Fibroblast of pulmonary artery (primary cell): ENCODE measurements around the gene ATXN7L1.

Source experiments
- DNase-seq: peaks from one replicate; pipeline ENCODE4 v3.0.0-alpha.2; 2010; ENCODE audit warnings: low read depth
- H3K4me3 ChIP-seq: replicated peaks from 2 replicates; pipeline ENCODE4 v1.5.1; 2011; ENCODE audit warnings: low read depth, mild to moderate bottlenecking, control low read depth, low read length, moderate library complexity
- CTCF ChIP-seq: IDR thresholded peaks from 2 replicates; pipeline ENCODE4 v1.5.1; 2011; ENCODE audit warnings: mild to moderate bottlenecking, control low read depth, low read length, inconsistent platforms; ENCODE audit errors: missing control alignments

Gene ATXN7L1

DNA sequence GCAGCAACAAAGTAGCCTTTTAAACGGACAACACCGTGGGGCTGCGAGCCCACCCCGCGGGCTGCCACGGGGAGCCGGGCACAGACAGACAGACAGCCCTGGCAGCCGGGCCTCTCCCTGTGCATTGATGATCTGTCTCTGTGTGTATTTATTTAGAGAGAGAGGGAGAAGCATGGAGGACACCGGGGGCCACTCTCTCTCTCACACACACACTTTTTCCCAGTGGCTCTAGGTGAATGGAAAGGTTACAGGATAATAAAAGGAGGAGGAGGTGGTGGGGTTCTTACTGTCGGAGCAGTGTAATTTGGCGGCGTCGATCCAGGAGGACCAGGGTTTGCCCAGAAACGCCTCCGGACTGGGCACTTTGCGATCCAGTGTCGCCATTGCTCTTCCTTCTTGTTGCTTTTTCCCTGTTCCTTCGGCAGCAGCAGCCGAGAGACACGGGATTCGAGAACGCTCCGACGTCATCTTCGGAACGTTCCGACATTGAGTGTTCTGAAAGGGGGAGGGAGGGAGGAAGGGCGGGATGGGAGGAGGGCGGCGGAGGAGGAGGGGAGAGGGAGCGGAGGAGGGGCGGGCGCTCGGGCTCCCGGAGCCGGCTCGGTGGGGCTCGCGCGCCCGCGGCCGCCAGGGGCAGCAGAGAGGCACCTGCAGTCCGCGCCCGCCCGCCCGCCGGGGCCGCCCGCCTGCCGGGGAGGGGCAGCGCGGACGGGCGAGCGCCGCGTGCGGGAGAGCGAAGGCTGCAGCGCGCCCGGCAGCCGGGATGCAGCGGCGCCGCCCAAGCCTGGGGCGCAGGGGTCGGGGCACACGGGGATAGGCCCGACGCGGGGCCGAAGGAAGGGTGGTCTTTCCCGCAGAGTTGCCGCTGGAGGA, at the start of gene ATXN7L1:
ATXN7L1 (minus strand) TSS at position 509 of the 873 bp plus-strand sequence; CDS start at position 468, 41 bp downstream.
- peak within 1 kb of the TSS; percentile 79 for H3K4me3 ChIP-seq
- DNase-seq = peak; percentile 98
- no peak for TF ChIP-seq CTCF

- DNase-seq = no peak
- TF ChIP-seq CTCF = no peak
- H3K4me3 ChIP-seq = no peak overlapping the region
These were observed 49.7 kb upstream of the ATXN7L1 start for GRCh38 chr7:105926131-105926530.

DNA sequence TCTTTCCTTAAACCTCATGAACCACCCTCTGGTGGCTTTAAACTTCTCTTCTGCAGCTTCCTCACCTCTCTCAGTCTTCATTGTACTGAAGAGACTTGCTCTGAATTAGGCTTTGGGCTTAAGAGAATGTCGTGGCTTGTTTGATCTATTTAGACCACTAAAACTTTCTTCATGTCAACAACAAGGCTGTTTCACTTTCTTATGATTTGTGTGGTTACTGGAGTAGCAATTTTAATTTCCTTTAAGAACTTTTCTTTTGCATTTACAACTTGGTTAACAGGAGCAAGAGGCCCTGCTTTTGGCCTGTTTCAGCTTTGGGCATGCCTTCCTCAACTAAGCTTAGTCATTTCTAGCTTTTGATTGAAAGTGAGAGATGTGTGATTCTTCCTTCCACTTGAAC, 48.5 kb upstream of the ATXN7L1 start:
- DNase-seq = no peak
- no peak for TF ChIP-seq CTCF
- no peak overlapping the region for H3K4me3 ChIP-seq

DNA sequence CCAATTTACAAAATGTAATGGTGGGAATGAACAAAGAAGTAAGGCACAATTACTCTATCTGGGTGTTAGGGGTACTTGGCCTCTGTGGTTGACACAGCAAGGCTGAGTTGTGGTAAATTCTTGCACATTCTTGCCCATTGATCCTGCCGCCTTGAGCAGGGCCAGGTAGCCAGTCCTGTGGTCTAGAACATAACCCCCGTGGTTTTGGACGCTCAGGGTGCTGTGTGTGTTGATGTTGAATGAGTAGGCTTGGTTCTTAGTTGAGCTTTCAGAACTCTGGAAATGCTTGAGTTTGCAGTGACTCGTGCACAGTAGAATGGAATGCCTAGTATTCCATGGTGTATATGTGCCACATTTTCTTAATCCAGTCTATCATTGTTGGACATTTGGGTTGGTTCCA, 44.4 kb upstream of the ATXN7L1 start:
- TF ChIP-seq CTCF = no peak
- DNase-seq = no peak
- no peak overlapping the region for H3K4me3 ChIP-seq

DNA sequence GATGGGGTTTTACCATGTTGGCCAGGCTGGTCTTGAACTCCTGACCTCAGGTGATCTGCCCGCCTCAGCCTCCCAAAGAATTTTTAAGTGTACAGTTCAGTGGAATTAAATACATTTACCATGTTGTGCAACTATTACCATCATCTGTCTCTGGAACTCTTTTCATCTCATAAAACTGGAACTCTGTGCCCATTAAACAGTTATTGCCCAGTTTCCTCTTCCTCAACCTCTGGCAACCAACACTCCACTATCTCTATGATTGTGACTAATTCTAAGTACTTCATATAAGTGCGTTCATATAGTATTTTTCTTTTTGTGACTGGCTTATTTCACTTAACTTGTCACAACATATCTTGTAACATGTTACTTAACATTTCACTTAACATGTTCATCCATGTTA, 41.3 kb upstream of the ATXN7L1 start:
- DNase-seq = no peak
- no peak for TF ChIP-seq CTCF
- H3K4me3 ChIP-seq = no peak overlapping the region

- TF ChIP-seq CTCF = no peak
These were observed 40.2 kb upstream of the ATXN7L1 start for GRCh38 chr7:105916603-105917002.

GRCh38 chr7:105913947-105914346, 37.5 kb upstream of the ATXN7L1 start:
- no peak for DNase-seq
- no peak overlapping the region for H3K4me3 ChIP-seq
- no peak for TF ChIP-seq CTCF

More at GRCh38 chr7:105916603-105917002, 40.2 kb upstream of the ATXN7L1 start:
- H3K4me3 ChIP-seq = no peak overlapping the region
- peak; percentile 40 for DNase-seq
